ENCODE results near the gene CLCA1.
"Not testable (repeated sequence)": the region's sequence is repeated elsewhere in the genome, so short reads cannot be mapped to it uniquely, and the experiment has no call there.

Gene CLCA1

GRCh38 chr1:86461482-86461881 lies 7.2 kb upstream of the CLCA1 start:
- no peak for DNase-seq (ENCODE audit: low read depth in 2 of 2)

- DNase-seq (ENCODE audit: low read depth in 2 of 2): no peak
Measured at GRCh38 chr1:86464819-86465218, 3.9 kb upstream of the CLCA1 start.

GRCh38 chr1:86466109-86466844 lies 2.5 kb upstream of the CLCA1 start:
- no peak for DNase-seq (ENCODE audit: low read depth in 2 of 2)

- DNase-seq (ENCODE audit: low read depth in 2 of 2): no peak
Measured at GRCh38 chr1:86466986-86467385, 1.7 kb upstream of the CLCA1 start.

GRCh38 chr1:86470859-86471258 lies 2.1 kb downstream of the CLCA1 start:
- DNase-seq (ENCODE audit: low read depth in 2 of 2): no peak

- no peak for DNase-seq (ENCODE audit: low read depth in 2 of 2)
Measured at GRCh38 chr1:86471291-86471690, 2.6 kb downstream of the CLCA1 start.

- no peak for DNase-seq (ENCODE audit: low read depth in 2 of 2)
Measured at GRCh38 chr1:86472152-86472551, 3.4 kb downstream of the CLCA1 start.

GRCh38 chr1:86472767-86473166 lies 4.0 kb downstream of the CLCA1 start:
- no peak for DNase-seq (ENCODE audit: low read depth in 2 of 2)

GRCh38 chr1:86477256-86477655 lies 8.5 kb downstream of the CLCA1 start:
- no peak for DNase-seq (ENCODE audit: low read depth in 2 of 2)

- DNase-seq (ENCODE audit: low read depth in 2 of 2): no peak
Measured at GRCh38 chr1:86477682-86478081, 9.0 kb downstream of the CLCA1 start.

GRCh38 chr1:86478416-86479156 lies 9.9 kb downstream of the CLCA1 start:
- DNase-seq (ENCODE audit: low read depth in 2 of 2): no peak

GRCh38 chr1:86481966-86482365 lies 13.2 kb downstream of the CLCA1 start:
- DNase-seq (ENCODE audit: low read depth in 2 of 2): no peak

GRCh38 chr1:86487131-86487810 lies 18.5 kb downstream of the CLCA1 start:
- DNase-seq (ENCODE audit: low read depth in 2 of 2): peak; percentile 95

- DNase-seq (ENCODE audit: low read depth in 2 of 2): no peak
Measured at GRCh38 chr1:86487811-86488141, 19.0 kb downstream of the CLCA1 start.

- DNase-seq (ENCODE audit: low read depth in 2 of 2): no peak
Measured at GRCh38 chr1:86489242-86489878, 20.6 kb downstream of the CLCA1 start.

- DNase-seq (ENCODE audit: low read depth in 2 of 2): no peak
Measured at GRCh38 chr1:86491171-86491950, 22.6 kb downstream of the CLCA1 start.

- no peak for DNase-seq (ENCODE audit: low read depth in 2 of 2)
Measured at GRCh38 chr1:86498281-86498680, 29.6 kb downstream of the CLCA1 start.

GRCh38 chr1:86499987-86500593 lies 31.4 kb downstream of the CLCA1 start:
- no peak for DNase-seq (ENCODE audit: low read depth in 2 of 2)

- DNase-seq (ENCODE audit: low read depth in 2 of 2): no peak
Measured at GRCh38 chr1:86500714-86501113, 32.0 kb downstream of the CLCA1 start.

GRCh38 chr1:86502125-86502646 lies 33.5 kb downstream of the CLCA1 start:
- not testable (repeated sequence) for DNase-seq (ENCODE audit: low read depth in 2 of 2)

All from fibroblast of skin of left biceps (primary cell).